ENCODE data around the gene TSPAN3. TPM values are rescaled to one million over a fixed set of nuclear protein-coding genes. Genes with fewer than 3 reads are reported as not detected.

Gene TSPAN3
- total RNA-seq, 1 experiment from 2014 or later = 84.9 TPM

GRCh38 chr15:77068633-77069032, 2.3 kb downstream of the TSPAN3 start:
- Mint-ChIP-seq H3K9me3 (no peaks in the 10 kb centered on the region), H3K4me3 (no peak overlapping the region), H3K4me1 (peaks cover 34% of the 10 kb centered on the region), H3K36me3 (no peaks in the 10 kb centered on the region; the same call in 1 of the 2 replicates), H3K27ac (no peak overlapping the region), H3K27me3 (ENCODE audit: low read depth) (peaks cover 3% of the 10 kb centered on the region)
- POLR2A ChIA-PET = no interaction called here
- ATAC-seq (no peak), DNase-seq (ENCODE audit: low spot score) (no peak)
- TF ChIP-seq GRHL2 (CRISPR knock-in tag; IDR thresholded peaks at IDR 0.05; ENCODE audit: insufficient replicate concordance, severe bottlenecking) (no peak), CREB1 (CRISPR knock-in tag; IDR thresholded peaks at IDR 0.05) (no peak), ELF4 (CRISPR knock-in tag; IDR thresholded peaks at IDR 0.05; ENCODE audit: low read depth) (no peak), FOXJ3 (CRISPR knock-in tag; IDR thresholded peaks at IDR 0.05; ENCODE audit: borderline replicate concordance) (no peak), PREB (CRISPR knock-in tag; IDR thresholded peaks at IDR 0.05; ENCODE audit: borderline replicate concordance) (no peak), ESRRA (CRISPR knock-in tag; IDR thresholded peaks at IDR 0.05; ENCODE audit: borderline replicate concordance) (no peak), CTCF (IDR thresholded peaks at IDR 0.05) (no peak), CDX4 (CRISPR knock-in tag; IDR thresholded peaks at IDR 0.05; ENCODE audit: borderline replicate concordance) (no peak), ZNF138 (CRISPR knock-in tag; conservative IDR thresholded peaks at IDR 0.05) (no peak), ATF1 (CRISPR knock-in tag; IDR thresholded peaks at IDR 0.05) (no peak), ETV6 (CRISPR knock-in tag; IDR thresholded peaks at IDR 0.05) (no peak)
- TF ChIP-seq, protein P1, sequence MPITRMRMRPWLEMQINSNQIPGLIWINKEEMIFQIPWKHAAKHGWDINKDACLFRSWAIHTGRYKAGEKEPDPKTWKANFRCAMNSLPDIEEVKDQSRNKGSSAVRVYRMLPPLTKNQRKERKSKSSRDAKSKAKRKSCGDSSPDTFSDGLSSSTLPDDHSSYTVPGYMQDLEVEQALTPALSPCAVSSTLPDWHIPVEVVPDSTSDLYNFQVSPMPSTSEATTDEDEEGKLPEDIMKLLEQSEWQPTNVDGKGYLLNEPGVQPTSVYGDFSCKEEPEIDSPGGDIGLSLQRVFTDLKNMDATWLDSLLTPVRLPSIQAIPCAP (CRISPR knock-in tag; IDR thresholded peaks at IDR 0.05) = no peak
- CTCF ChIA-PET = no interaction called here

- DNase-seq (ENCODE audit: low spot score) = no peak
- Mint-ChIP-seq H3K9me3 (no peaks in the 10 kb centered on the region), H3K36me3 (no peaks in the 10 kb centered on the region; the same call in 1 of the 2 replicates), H3K27ac (no peak overlapping the region), H3K27me3 (ENCODE audit: low read depth) (peaks cover 3% of the 10 kb centered on the region), H3K4me3 (no peak overlapping the region), H3K4me1 (peaks cover 36% of the 10 kb centered on the region)
- ChIA-PET POLR2A (no interaction called here), CTCF (no interaction called here)
- ATAC-seq = no peak
- no peak for TF ChIP-seq MYBL2 (CRISPR knock-in tag; IDR thresholded peaks at IDR 0.05)
- TF ChIP-seq HMGA2 (CRISPR knock-in tag; IDR thresholded peaks at IDR 0.05) = no peak
- TF ChIP-seq CREM (CRISPR knock-in tag; IDR thresholded peaks at IDR 0.05) = no peak
- TF ChIP-seq OVOL2 (CRISPR knock-in tag; IDR thresholded peaks at IDR 0.05; ENCODE audit: borderline replicate concordance) = no peak
- TF ChIP-seq ATF2 (CRISPR knock-in tag; IDR thresholded peaks at IDR 0.05; ENCODE audit: borderline replicate concordance, low read depth) = no peak
- TF ChIP-seq, protein P2, sequence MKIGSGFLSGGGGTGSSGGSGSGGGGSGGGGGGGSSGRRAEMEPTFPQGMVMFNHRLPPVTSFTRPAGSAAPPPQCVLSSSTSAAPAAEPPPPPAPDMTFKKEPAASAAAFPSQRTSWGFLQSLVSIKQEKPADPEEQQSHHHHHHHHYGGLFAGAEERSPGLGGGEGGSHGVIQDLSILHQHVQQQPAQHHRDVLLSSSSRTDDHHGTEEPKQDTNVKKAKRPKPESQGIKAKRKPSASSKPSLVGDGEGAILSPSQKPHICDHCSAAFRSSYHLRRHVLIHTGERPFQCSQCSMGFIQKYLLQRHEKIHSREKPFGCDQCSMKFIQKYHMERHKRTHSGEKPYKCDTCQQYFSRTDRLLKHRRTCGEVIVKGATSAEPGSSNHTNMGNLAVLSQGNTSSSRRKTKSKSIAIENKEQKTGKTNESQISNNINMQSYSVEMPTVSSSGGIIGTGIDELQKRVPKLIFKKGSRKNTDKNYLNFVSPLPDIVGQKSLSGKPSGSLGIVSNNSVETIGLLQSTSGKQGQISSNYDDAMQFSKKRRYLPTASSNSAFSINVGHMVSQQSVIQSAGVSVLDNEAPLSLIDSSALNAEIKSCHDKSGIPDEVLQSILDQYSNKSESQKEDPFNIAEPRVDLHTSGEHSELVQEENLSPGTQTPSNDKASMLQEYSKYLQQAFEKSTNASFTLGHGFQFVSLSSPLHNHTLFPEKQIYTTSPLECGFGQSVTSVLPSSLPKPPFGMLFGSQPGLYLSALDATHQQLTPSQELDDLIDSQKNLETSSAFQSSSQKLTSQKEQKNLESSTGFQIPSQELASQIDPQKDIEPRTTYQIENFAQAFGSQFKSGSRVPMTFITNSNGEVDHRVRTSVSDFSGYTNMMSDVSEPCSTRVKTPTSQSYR (CRISPR knock-in tag; IDR thresholded peaks at IDR 0.05) = no peak
- TF ChIP-seq ZNF416 (CRISPR knock-in tag; IDR thresholded peaks at IDR 0.05) = no peak
- TF ChIP-seq ESRRA (CRISPR knock-in tag; IDR thresholded peaks at IDR 0.05; ENCODE audit: borderline replicate concordance) = no peak
- TF ChIP-seq, protein P3, sequence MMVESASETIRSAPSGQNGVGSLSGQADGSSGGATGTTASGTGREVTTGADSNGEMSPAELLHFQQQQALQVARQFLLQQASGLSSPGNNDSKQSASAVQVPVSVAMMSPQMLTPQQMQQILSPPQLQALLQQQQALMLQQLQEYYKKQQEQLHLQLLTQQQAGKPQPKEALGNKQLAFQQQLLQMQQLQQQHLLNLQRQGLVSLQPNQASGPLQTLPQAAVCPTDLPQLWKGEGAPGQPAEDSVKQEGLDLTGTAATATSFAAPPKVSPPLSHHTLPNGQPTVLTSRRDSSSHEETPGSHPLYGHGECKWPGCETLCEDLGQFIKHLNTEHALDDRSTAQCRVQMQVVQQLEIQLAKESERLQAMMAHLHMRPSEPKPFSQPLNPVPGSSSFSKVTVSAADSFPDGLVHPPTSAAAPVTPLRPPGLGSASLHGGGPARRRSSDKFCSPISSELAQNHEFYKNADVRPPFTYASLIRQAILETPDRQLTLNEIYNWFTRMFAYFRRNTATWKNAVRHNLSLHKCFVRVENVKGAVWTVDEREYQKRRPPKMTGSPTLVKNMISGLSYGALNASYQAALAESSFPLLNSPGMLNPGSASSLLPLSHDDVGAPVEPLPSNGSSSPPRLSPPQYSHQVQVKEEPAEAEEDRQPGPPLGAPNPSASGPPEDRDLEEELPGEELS (CRISPR knock-in tag; IDR thresholded peaks at IDR 0.05) = no peak
- no peak for TF ChIP-seq SMAD3 (CRISPR knock-in tag; IDR thresholded peaks at IDR 0.05; ENCODE audit: borderline replicate concordance)
- no peak for TF ChIP-seq NFATC4 (CRISPR knock-in tag; IDR thresholded peaks at IDR 0.05)
- TF ChIP-seq PRRX2 (CRISPR knock-in tag; IDR thresholded peaks at IDR 0.05) = no peak
Observed at GRCh38 chr15:77067691-77068367, 3.1 kb downstream of the TSPAN3 start.

Data from WTC11 (cell line).